ENCODE results near the gene KRTAP10-9. TPM values are rescaled to one million over a fixed set of nuclear protein-coding genes. Genes with fewer than 3 reads are reported as not detected.

KRTAP10-9 gene
- polyA plus RNA-seq, 1 of the 3 experiments (the other 2 are of a cell fraction), result not detected

- TF ChIP-seq IRF3 (IDR thresholded peaks at IDR 0.05; ENCODE audit: low read depth, low read length) (no peak), FOXM1 (IDR thresholded peaks at IDR 0.05; ENCODE audit: low read depth) (no peak), RXRA (IDR thresholded peaks at IDR 0.05; ENCODE audit: borderline replicate concordance, low read depth) (no peak), REST (IDR thresholded peaks at IDR 0.05; ENCODE audit: low read depth, low read length) (no peak), GABPA (IDR thresholded peaks at IDR 0.05; ENCODE audit: low read depth) (no peak)
- H3K9me2 ChIP-seq, result no peaks in the 10 kb centered on the region
- 86% methylated on average over 2 of the region's 2 CpGs for WGBS (ENCODE audit: low lambda C conversion rate)
- H3F3A ChIP-seq (replicated peaks; ENCODE audit: insufficient read depth), result no peaks in the 10 kb centered on the region
- H3K27ac ChIP-seq (ENCODE audit: low read depth in 2 of 2, low read length in 1 of 2), result no peak overlapping the region
- no peak overlapping the region for H2AFZ ChIP-seq (ENCODE audit: low read depth)
- ChIA-PET CTCF (no interaction called here), POLR2A (no interaction called here)
- peaks cover 11% of the 10 kb centered on the region; the same call in 1 of the 2 replicates for H3K27me3 ChIP-seq (ENCODE audit: insufficient read depth)
- no peak overlapping the region for H3K9ac ChIP-seq
- 0 out of 2 replicates have a peak, but pooled peaks cover 6% of the 10 kb centered on the region for H3K9me3 ChIP-seq
- no peak for DNase-seq
- H3K4me2 ChIP-seq, result no peak overlapping the region
- no peaks in the 10 kb centered on the region for H3K36me3 ChIP-seq (replicated peaks in 1 of 2; ENCODE audit: control insufficient read depth in 1 of 2, insufficient read depth in 2 of 2, low read length in 1 of 2)
- no peaks in the 10 kb centered on the region for H3K79me2 ChIP-seq (ENCODE audit: insufficient read depth)
- no peaks in the 10 kb centered on the region for H4K20me1 ChIP-seq (ENCODE audit: insufficient read depth)
- H3K4me3 ChIP-seq (ENCODE audit: low read depth in 2 of 2, low read length in 1 of 2), result no peak overlapping the region
- H3K4me1 ChIP-seq (ENCODE audit: control insufficient read depth in 1 of 2, insufficient read depth in 2 of 2, low read depth in 1 of 2, low read length in 1 of 2), result no peaks in the 10 kb centered on the region; a peak in 1 of 4 replicates
Measured at GRCh38 chr21:44630440-44630839, 3.5 kb downstream of the KRTAP10-9 start.

GRCh38 chr21:44632067-44632466, 5.2 kb downstream of the KRTAP10-9 start:
- Histone ChIP-seq H3K9me3 (0 out of 2 replicates have a peak, but pooled peaks cover 6% of the 10 kb centered on the region), H3K9ac (no peak overlapping the region), H3K27me3 (ENCODE audit: insufficient read depth) (peaks cover 8% of the 10 kb centered on the region; the same call in 1 of the 2 replicates), H3K4me1 (ENCODE audit: control insufficient read depth in 1 of 2, insufficient read depth in 2 of 2, low read depth in 1 of 2, low read length in 1 of 2) (no peaks in the 10 kb centered on the region; a peak in 1 of 4 replicates), H3F3A (replicated peaks; ENCODE audit: insufficient read depth) (no peaks in the 10 kb centered on the region), H3K79me2 (ENCODE audit: insufficient read depth) (no peaks in the 10 kb centered on the region), H3K27ac (ENCODE audit: low read depth in 2 of 2, low read length in 1 of 2) (no peak overlapping the region), H3K4me3 (ENCODE audit: low read depth in 2 of 2, low read length in 1 of 2) (no peak overlapping the region), H3K4me2 (no peak overlapping the region), H2AFZ (ENCODE audit: low read depth) (no peak overlapping the region), H3K36me3 (replicated peaks in 1 of 2; ENCODE audit: control insufficient read depth in 1 of 2, insufficient read depth in 2 of 2, low read length in 1 of 2) (no peaks in the 10 kb centered on the region), H4K20me1 (ENCODE audit: insufficient read depth) (no peaks in the 10 kb centered on the region), H3K9me2 (no peaks in the 10 kb centered on the region)
- TF ChIP-seq ELF1 (IDR thresholded peaks at IDR 0.05) (no peak), GATA2 (CRISPR knock-in tag; IDR thresholded peaks at IDR 0.05) (no peak), TAF1 (IDR thresholded peaks at IDR 0.05; ENCODE audit: borderline replicate concordance, low read depth, low read length) (no peak), JUND (IDR thresholded peaks at IDR 0.05) (no peak)
- DNase-seq, result no peak
- ChIA-PET POLR2A (no interaction called here), CTCF (no interaction called here)
- 24% methylated on average over 1 of the region's 1 CpG for WGBS (ENCODE audit: low lambda C conversion rate)
